Measurements from ENCODE around the gene MYOG.

DNA sequence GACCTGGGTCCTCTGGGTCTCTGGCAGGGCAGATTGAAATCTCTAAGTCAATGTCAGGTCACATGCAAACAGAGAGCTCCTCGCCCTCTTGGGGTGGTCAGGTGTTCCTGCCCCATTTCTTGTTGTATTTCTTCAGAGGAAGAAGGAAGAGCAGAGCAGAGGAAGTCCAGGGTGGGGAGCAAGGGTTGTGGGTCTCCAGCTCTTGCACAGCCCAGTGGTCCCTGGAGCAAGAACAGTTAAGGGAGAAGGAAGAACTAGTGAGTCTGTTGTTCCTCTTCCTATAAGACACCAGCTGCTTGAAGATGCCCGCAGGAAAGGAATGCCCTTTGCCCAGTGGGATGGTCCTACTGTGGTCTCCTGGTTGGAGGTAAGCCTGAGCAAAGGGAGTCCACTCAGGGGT, 26.3 kb downstream of the MYOG start:
- TF ChIP-seq GLIS3 (CRISPR knock-in tag; IDR thresholded peaks at IDR 0.05) (no peak), ZFP30 (CRISPR knock-in tag; IDR thresholded peaks at IDR 0.05) (no peak), ESRRG (CRISPR knock-in tag; IDR thresholded peaks at IDR 0.05) (no peak), TCF4 (CRISPR knock-in tag; IDR thresholded peaks at IDR 0.05; ENCODE audit: borderline replicate concordance) (no peak), RARB (CRISPR knock-in tag; IDR thresholded peaks at IDR 0.05) (no peak), ZNF565 (CRISPR knock-in tag; conservative IDR thresholded peaks at IDR 0.05; ENCODE audit: low read depth) (no peak), TOX (CRISPR knock-in tag; IDR thresholded peaks at IDR 0.05; ENCODE audit: borderline replicate concordance) (no peak), OSR1 (CRISPR knock-in tag; IDR thresholded peaks at IDR 0.05) (no peak), ZNF8 (CRISPR knock-in tag; IDR thresholded peaks at IDR 0.05) (no peak), ZFP3 (CRISPR knock-in tag; IDR thresholded peaks at IDR 0.05) (no peak), PPARA (CRISPR knock-in tag; IDR thresholded peaks at IDR 0.05; ENCODE audit: borderline replicate concordance) (no peak)
- TF ChIP-seq, protein P1, sequence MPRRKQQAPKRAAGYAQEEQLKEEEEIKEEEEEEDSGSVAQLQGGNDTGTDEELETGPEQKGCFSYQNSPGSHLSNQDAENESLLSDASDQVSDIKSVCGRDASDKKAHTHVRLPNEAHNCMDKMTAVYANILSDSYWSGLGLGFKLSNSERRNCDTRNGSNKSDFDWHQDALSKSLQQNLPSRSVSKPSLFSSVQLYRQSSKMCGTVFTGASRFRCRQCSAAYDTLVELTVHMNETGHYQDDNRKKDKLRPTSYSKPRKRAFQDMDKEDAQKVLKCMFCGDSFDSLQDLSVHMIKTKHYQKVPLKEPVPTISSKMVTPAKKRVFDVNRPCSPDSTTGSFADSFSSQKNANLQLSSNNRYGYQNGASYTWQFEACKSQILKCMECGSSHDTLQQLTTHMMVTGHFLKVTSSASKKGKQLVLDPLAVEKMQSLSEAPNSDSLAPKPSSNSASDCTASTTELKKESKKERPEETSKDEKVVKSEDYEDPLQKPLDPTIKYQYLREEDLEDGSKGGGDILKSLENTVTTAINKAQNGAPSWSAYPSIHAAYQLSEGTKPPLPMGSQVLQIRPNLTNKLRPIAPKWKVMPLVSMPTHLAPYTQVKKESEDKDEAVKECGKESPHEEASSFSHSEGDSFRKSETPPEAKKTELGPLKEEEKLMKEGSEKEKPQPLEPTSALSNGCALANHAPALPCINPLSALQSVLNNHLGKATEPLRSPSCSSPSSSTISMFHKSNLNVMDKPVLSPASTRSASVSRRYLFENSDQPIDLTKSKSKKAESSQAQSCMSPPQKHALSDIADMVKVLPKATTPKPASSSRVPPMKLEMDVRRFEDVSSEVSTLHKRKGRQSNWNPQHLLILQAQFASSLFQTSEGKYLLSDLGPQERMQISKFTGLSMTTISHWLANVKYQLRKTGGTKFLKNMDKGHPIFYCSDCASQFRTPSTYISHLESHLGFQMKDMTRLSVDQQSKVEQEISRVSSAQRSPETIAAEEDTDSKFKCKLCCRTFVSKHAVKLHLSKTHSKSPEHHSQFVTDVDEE (CRISPR knock-in tag; IDR thresholded peaks at IDR 0.05), result no peak
- TF ChIP-seq, protein P2, sequence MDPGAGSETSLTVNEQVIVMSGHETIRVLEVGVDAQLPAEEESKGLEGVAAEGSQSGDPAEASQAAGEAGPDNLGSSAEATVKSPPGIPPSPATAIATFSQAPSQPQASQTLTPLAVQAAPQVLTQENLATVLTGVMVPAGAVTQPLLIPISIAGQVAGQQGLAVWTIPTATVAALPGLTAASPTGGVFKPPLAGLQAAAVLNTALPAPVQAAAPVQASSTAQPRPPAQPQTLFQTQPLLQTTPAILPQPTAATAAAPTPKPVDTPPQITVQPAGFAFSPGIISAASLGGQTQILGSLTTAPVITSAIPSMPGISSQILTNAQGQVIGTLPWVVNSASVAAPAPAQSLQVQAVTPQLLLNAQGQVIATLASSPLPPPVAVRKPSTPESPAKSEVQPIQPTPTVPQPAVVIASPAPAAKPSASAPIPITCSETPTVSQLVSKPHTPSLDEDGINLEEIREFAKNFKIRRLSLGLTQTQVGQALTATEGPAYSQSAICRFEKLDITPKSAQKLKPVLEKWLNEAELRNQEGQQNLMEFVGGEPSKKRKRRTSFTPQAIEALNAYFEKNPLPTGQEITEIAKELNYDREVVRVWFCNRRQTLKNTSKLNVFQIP (CRISPR knock-in tag; IDR thresholded peaks at IDR 0.05; ENCODE audit: borderline replicate concordance, low read depth), result no peak

All from SK-N-SH treated with all-trans-retinoic acid at 6 μM for 48 hours (cell line).